Peyer's patch (tissue), 4 donors: ENCODE measurements around the gene DPF3. TPM values are rescaled to one million over a fixed set of nuclear protein-coding genes. Genes with fewer than 3 reads are reported as not detected.

Source experiments
- DNase-seq, 3 donors: peaks; one replicate each; pipeline ENCODE4 v3.0.0-alpha.2; 2017 to 2019
- H3K27ac ChIP-seq, 4 donors: fragments of 200-600 bp; sonication (generic); one replicate each; pipeline ENCODE4 v1.5.1; 2016 to 2019
- H3K27me3 ChIP-seq, 2 donors: fragments of 200-600 bp; sonication (generic); one replicate each; pipeline ENCODE4 v1.5.1; 2019
- H3K36me3 ChIP-seq, 3 donors: fragments of 200-600 bp; sonication (generic); one replicate each; pipeline ENCODE4 v1.5.1; 2016 to 2019
- H3K4me1 ChIP-seq, 4 donors: fragments of 200-600 bp; sonication (generic); one replicate each; pipeline ENCODE4 v1.5.1; 2016 to 2019
- H3K4me3 ChIP-seq, 4 donors: fragments of 200-600 bp; sonication (generic); 1 replicate in 3 of 4; 2 replicates in 1 of 4; pipeline ENCODE4 v1.5.1; 2016 to 2019; ENCODE audit warnings: mild to moderate bottlenecking in 1 of 4
- H3K9me3 ChIP-seq, 4 donors: fragments of 200-600 bp; sonication (generic); one replicate each; pipeline ENCODE4 v1.5.1; 2016 to 2019; ENCODE audit warnings: mild to moderate bottlenecking in 1 of 4
- POLR2A ChIP-seq, 2 donors: fragments of 450-650 bp; IDR thresholded peaks; one replicate each; pipeline ENCODE4 v1.5.1; 2017; ENCODE audit warnings: antibody characterized with exemption in 2 of 2, mild to moderate bottlenecking in 2 of 2, moderate library complexity in 2 of 2
- total RNA-seq, 4 donors: library from RNA; depleted of rRNA; stranded (reverse); fragments of >200 nt; gene quantifications; one replicate each; pipeline ENCODE4 v1.1.0, GENCODE V29; 2016
- TF ChIP-seq, protein P1 (sequence below), 6 experiments: fragments of 450-650 bp in 4 of 6; fragments of 200-600 bp in 2 of 6; sonication (generic) in 1 of 6; IDR thresholded peaks; one replicate each; pipeline ENCODE4 v1.5.1; 2017 to 2019; ENCODE audit warnings: antibody characterized with exemption in 6 of 6, mild to moderate bottlenecking in 3 of 6, moderate library complexity in 1 of 6

The DPF3 gene
- total RNA-seq, 4 donors from 2014 or later: 10.7 to 25.6 (median 17.9) TPM

DNA sequence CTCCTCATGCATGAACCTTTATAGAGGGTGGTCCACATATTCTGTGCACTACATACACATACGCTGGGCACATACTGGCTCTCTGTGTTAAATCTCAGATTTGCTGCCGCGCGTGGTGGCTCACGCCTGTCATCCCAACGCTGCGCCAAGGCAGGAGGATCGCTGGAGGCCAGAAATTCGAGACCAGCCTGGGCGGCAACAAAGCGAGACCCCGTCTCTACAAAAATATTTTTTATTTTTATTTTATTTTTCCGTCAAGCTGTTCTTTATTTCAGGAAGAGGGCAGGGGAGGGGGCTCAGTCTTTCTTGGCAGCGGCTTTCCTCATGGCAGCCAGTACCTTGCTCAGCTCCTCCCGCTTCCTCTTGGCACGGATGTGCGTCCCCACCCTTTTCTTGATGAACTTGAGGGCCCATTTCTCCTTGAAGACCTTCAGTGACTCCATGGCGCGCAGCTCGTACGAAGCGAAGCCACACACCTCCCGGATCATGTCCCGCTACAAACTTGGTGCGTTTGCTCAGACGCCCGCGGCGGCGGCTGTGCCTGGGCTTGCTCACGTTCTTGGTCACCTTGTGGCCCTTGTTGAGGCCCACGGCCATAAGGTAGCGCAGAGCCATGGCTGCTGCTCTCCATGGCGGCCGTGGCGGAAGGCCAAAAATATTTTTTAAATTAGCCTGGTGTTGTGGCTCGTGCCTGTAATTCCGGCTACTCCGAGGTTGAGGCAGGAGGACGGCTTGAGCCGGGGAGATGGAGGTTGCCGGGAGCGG lies 35.6 kb upstream of the DPF3 start:
- TF ChIP-seq, protein P1, sequence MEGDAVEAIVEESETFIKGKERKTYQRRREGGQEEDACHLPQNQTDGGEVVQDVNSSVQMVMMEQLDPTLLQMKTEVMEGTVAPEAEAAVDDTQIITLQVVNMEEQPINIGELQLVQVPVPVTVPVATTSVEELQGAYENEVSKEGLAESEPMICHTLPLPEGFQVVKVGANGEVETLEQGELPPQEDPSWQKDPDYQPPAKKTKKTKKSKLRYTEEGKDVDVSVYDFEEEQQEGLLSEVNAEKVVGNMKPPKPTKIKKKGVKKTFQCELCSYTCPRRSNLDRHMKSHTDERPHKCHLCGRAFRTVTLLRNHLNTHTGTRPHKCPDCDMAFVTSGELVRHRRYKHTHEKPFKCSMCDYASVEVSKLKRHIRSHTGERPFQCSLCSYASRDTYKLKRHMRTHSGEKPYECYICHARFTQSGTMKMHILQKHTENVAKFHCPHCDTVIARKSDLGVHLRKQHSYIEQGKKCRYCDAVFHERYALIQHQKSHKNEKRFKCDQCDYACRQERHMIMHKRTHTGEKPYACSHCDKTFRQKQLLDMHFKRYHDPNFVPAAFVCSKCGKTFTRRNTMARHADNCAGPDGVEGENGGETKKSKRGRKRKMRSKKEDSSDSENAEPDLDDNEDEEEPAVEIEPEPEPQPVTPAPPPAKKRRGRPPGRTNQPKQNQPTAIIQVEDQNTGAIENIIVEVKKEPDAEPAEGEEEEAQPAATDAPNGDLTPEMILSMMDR (IDR thresholded peaks at IDR 0.05): no peak
- no peak for TF ChIP-seq POLR2A (IDR thresholded peaks at IDR 0.05)
- Histone ChIP-seq H3K27me3 (no peaks in the 10 kb centered on the region), H3K36me3 (no peaks in the 10 kb centered on the region), H3K4me3 (no peak overlapping the region), H3K27ac (no peak overlapping the region), H3K4me1 (no peaks in the 10 kb centered on the region), H3K9me3 (no peaks in the 10 kb centered on the region)
- DNase-seq: no peak

DNA sequence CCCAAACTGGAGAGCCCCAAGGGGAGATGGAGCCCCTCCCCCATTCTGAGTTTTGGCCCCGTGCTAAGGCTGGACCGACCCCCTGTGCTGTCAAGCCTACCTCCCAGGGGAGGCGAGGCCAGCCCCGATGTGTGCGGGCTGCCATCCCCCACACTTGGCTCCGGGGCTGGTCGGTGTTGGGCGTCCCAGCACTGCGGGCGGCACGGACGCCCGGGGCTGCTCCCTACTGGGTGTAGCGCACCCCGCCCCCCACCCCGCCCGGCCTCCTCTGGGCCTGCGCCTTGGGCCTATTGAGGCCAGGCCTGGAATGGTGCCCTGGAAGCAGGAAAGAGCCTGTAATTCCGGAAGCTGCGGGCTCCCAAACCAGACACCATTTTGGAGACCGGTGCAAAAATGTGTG lies 35.0 kb upstream of the DPF3 start:
- no peaks in the 10 kb centered on the region for H3K4me1 ChIP-seq
- H3K4me3 ChIP-seq: no peak overlapping the region
- TF ChIP-seq, protein P1 (IDR thresholded peaks at IDR 0.05): no peak
- no peak for TF ChIP-seq POLR2A (IDR thresholded peaks at IDR 0.05)
- no peak overlapping the region for H3K27ac ChIP-seq
- H3K9me3 ChIP-seq: no peaks in the 10 kb centered on the region
- no peak for DNase-seq
- H3K27me3 ChIP-seq: no peaks in the 10 kb centered on the region
- no peaks in the 10 kb centered on the region for H3K36me3 ChIP-seq

DNA sequence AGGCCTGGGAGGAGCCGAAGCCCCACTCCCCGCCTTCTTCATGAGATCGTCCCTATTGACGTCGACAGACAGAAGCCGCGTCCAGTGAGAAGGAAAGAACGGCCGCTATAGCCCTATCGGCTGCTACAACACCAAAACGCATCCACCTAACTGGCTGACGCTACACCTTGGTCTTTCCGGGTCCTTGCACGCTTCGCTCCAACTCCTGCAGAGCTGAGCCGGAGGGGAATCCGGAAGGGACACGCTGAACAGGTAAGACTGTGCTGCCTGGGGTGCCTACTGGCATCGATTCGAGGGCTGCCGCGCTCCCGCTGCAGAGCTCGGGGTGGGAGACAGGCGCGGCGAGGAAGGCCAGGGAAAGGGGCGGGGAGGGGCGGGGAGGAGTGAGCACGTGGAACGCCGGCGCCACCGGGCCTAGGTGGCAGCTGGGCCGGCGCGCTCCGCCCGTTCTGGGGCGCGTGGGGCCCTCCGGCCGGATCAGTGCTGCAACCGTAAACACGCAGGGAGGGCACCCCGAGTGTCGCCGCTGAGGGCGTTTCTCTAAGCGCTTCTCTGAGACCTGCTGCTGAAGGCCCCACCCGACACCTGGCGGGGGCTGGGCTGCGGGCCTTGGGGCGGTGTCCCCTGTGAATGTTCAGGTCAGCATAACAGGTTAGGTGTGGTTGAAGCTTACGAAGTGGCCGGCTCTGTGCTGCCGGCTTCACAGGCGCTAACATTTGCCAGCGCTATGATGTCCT lies 32.6 kb upstream of the DPF3 start, which contains the start of gene DCAF4:
TSS of gene DCAF4 (plus strand) at position 173 of the 737 bp plus-strand sequence. CDS start 11,515 bp downstream, outside the sequence.
- peak within 1 kb of the TSS; percentile 62 to 89 (median 80) for H3K4me3 ChIP-seq
- peak within 1 kb of the TSS; percentile 75 to 90 (median 87) for H3K27ac ChIP-seq
- TF ChIP-seq, protein P1 (IDR thresholded peaks at IDR 0.05): peak in 1 of 6 experiments; percentile 1
- peak; percentile 24 to 30 for TF ChIP-seq POLR2A (IDR thresholded peaks at IDR 0.05)
- H3K9me3 ChIP-seq: no peaks in the 10 kb centered on the region
- no peaks in the 10 kb centered on the region for H3K27me3 ChIP-seq
- DNase-seq: peak; percentile 96 to 98 (median 96)
- H3K4me1 ChIP-seq: no peaks in the 10 kb centered on the region
- no peaks in the 10 kb centered on the region for H3K36me3 ChIP-seq

DNA sequence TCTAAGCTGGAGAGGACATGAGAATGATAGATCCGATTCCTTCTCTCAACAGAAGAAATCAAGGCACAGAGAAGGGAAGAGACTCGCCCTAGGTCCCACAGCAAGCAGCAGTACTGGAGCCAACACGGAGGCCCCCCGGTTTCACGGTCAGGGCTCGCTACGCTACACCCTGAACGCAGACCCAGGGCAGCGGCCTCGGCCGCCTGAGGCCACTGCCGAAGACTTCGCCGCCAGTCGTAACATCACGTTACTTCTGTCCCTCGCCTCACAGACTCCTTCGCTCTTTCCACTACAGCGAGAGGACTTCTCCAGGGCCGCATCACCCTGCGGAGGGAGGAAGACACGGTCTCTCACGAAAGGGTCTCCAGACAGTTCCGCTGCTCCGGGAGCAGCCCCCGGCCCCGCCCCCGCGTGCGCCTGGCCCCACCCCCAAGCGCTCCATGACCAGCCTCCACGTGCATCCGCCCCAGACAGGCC lies 32.0 kb upstream of the DPF3 start:
- no peak for TF ChIP-seq POLR2A (IDR thresholded peaks at IDR 0.05)
- TF ChIP-seq, protein P1 (IDR thresholded peaks at IDR 0.05): no peak
- no peak for DNase-seq
- H3K4me3 ChIP-seq: peak overlapping the region; percentile 62 to 89 (median 80)
- H3K9me3 ChIP-seq: no peaks in the 10 kb centered on the region
- peak overlapping the region in 3 of 4 donors; percentile 85 to 90 (median 89) for H3K27ac ChIP-seq
- no peaks in the 10 kb centered on the region for H3K27me3 ChIP-seq
- H3K4me1 ChIP-seq: no peaks in the 10 kb centered on the region
- no peaks in the 10 kb centered on the region for H3K36me3 ChIP-seq

DNA sequence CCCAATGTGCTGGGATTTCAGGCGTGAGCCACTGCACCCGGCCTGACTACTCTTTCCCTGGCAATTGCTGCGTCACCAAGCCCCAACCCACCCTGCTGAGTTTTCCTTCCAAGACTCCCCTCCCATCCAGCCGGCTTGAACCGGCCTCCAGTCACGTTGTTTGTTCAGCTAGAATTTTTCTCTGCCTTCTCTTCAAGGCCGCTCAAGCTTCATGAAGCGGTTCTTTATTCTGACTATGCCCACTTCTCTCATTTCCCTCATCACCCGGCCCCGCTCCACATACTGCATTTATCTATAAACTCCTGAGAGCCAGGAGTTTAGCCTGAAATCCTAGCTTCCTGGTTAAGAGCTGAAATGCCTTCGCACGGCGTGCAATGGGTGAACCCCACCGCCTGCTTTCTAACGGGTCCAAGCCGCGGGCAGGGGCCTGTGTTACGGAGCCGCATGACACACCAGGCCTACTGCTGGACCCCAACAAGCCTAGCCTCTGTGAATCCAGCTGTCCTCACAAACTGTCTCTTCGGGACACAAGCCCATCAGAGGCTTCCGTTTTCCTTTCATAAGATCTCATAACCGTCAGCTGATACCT lies 31.4 kb upstream of the DPF3 start:
- DNase-seq: no peak

More for the DNA sequence above, 31.4 kb upstream of the DPF3 start:
- H3K27ac ChIP-seq: peak overlapping the region in 1 of 4 donors; percentile 89
- H3K9me3 ChIP-seq: no peaks in the 10 kb centered on the region
- H3K36me3 ChIP-seq: no peaks in the 10 kb centered on the region
- no peaks in the 10 kb centered on the region for H3K4me1 ChIP-seq
- H3K4me3 ChIP-seq: peak overlapping the region in 1 of 4 donors; percentile 89
- TF ChIP-seq, protein P1 (IDR thresholded peaks at IDR 0.05): no peak
- TF ChIP-seq POLR2A (IDR thresholded peaks at IDR 0.05): no peak
- no peaks in the 10 kb centered on the region for H3K27me3 ChIP-seq
